Measurements from ENCODE around the gene IL1R2. TPM values are rescaled to one million over a fixed set of nuclear protein-coding genes. Genes with fewer than 3 reads are reported as not detected.

Gene IL1R2
- total and polyA plus RNA-seq, 2 experiments from 2014 or later = not detected

- ATAC-seq = no peak
Observed at GRCh38 chr2:101985101-101985792, 6.5 kb upstream of the IL1R2 start.

More at GRCh38 chr2:101985101-101985792, 6.5 kb upstream of the IL1R2 start:
- Histone ChIP-seq H3K27me3 (ENCODE audit: insufficient read depth) (no peaks in the 10 kb centered on the region), H3K4me3 (no peak overlapping the region), H3K27ac (ENCODE audit: low read depth) (no peak overlapping the region), H2AFZ (no peak overlapping the region), H3K9me2 (ENCODE audit: insufficient read depth) (0 out of 2 replicates have a peak, but pooled peaks cover 4% of the 10 kb centered on the region), H3K4me2 (no peak overlapping the region), H3K36me3 (ENCODE audit: insufficient read depth) (no peaks in the 10 kb centered on the region), H4K20me1 (replicated peaks; ENCODE audit: insufficient read depth) (no peaks in the 10 kb centered on the region), H3K4me1 (ENCODE audit: insufficient read depth) (no peaks in the 10 kb centered on the region), H3F3A (replicated peaks; ENCODE audit: low read depth) (no peaks in the 10 kb centered on the region), H3K79me2 (replicated peaks; ENCODE audit: insufficient read depth) (no peaks in the 10 kb centered on the region)
- Mint-ChIP-seq H3K27me3 (ENCODE audit: insufficient read depth, low read depth, poor library complexity) (peaks cover 8% of the 10 kb centered on the region), H3K36me3 (ENCODE audit: low read depth) (no peaks in the 10 kb centered on the region), H3K9me3 (no peaks in the 10 kb centered on the region), H3K4me3 (no peak overlapping the region), H3K4me1 (peaks cover 19% of the 10 kb centered on the region), H3K27ac (no peak overlapping the region; the same call in 1 of the 2 replicates)
- DNase-seq (ENCODE audit: low spot score) = no peak
- TF ChIP-seq NANOG (IDR thresholded peaks at IDR 0.05; ENCODE audit: borderline replicate concordance) (no peak), STAT1 (IDR thresholded peaks at IDR 0.05; ENCODE audit: unreplicated experiment) (no peak), EZH2 (IDR thresholded peaks at IDR 0.05; ENCODE audit: low read depth, unreplicated experiment) (no peak), POLR2AphosphoS5 (IDR thresholded peaks at IDR 0.05; ENCODE audit: low read depth) (no peak), REST (IDR thresholded peaks at IDR 0.05; ENCODE audit: unreplicated experiment) (no peak), EZH2phosphoT487 (IDR thresholded peaks at IDR 0.05; ENCODE audit: unreplicated experiment) (no peak), ZNF331 (CRISPR knock-in tag; IDR thresholded peaks at IDR 0.05; ENCODE audit: low read depth) (no peak), ZNF462 (CRISPR knock-in tag; IDR thresholded peaks at IDR 0.05) (no peak), CTCF (conservative IDR thresholded peaks at IDR 0.05; ENCODE audit: low read depth in 2 of 2) (no peak), CREB1 (CRISPR knock-in tag; IDR thresholded peaks at IDR 0.05; ENCODE audit: low read depth) (no peak), JUNB (IDR thresholded peaks at IDR 0.05; ENCODE audit: unreplicated experiment) (no peak), ZNF114 (CRISPR knock-in tag; IDR thresholded peaks at IDR 0.05) (no peak), ETS1 (IDR thresholded peaks at IDR 0.05) (no peak)

All from GM23338 (cell line).